Dermis lymphatic vessel endothelial cell (primary cell): ENCODE results near the gene C1orf146. TPM values are rescaled to one million over a fixed set of nuclear protein-coding genes. Genes with fewer than 3 reads are reported as not detected.

Source experiments
- total RNA-seq: library from RNA; depleted of rRNA; stranded (reverse); fragments of >200 nt; gene quantifications from 2 replicates; pipeline ENCODE4 v1.2.1, GENCODE V29; 2014

Gene C1orf146
- not detected in 2 replicates for total RNA-seq

GRCh38 chr1:92217721-92218120 lies at the start of gene C1orf146:
Gene C1orf146 (plus strand): TSS chr1:92217915. CDS start chr1:92231421, 13,506 bp downstream.

Other genes with a start within 250 kb of the C1orf146 start
- 2.0 and 3.0 TPM in 2 replicates for gene EPHX4, start 187.9 kb upstream of the C1orf146 start, total RNA-seq
- 0.11 and 0.26 TPM in 2 replicates for gene SETSIP, start 142.5 kb upstream of the C1orf146 start, total RNA-seq
- gene BTBD8, start 137.6 kb upstream of the C1orf146 start, total RNA-seq = 2.0 and 4.0 TPM in 2 replicates
- gene GLMN, start 81.1 kb downstream of the C1orf146 start, total RNA-seq = 4.2 and 8.4 TPM in 2 replicates
- 3.3 and 8.3 TPM in 2 replicates for gene RPAP2, start 81.1 kb downstream of the C1orf146 start, total RNA-seq